CD4-positive, alpha-beta T cell (primary cell): Measurements from ENCODE around the gene PARL. TPM values are rescaled to one million over a fixed set of nuclear protein-coding genes. Genes with fewer than 3 reads are reported as not detected.
A peak's percentile ranks its signal among the peaks of the same experiment; 100 is the strongest.

Experiments
- ATAC-seq: fragments of 200-7000 bp; cut with Tn5 transposase; one replicate; pipeline ENCODE4 v1.10.0; 2022; ENCODE audit warnings: mild to moderate bottlenecking; ENCODE audit not compliant: poor library complexity
- CTCF ChIA-PET: fragments of 350-600 bp; sonication (Branson Sonifier 250); formaldehyde crosslinking; loops from one replicate; lab custom pipeline; 2021; ENCODE audit warnings: antibody characterized with exemption, inconsistent platforms; lab: Charles Lee
- POLR2A ChIA-PET: fragments of 350-600 bp; sonication (Branson Sonifier 250); formaldehyde crosslinking; loops from one replicate; lab custom pipeline; 2021; ENCODE audit warnings: antibody characterized with exemption, inconsistent platforms; lab: Charles Lee
- DNase-seq, 14 experiments: peaks; one replicate each; pipeline ENCODE4 v3.0.0-alpha.2; 2013 to 2020; ENCODE audit warnings: mixed read lengths in 2 of 14
- H3K27ac ChIP-seq, 2 donors: one replicate each; pipeline versions ENCODE4 v1.5.1 to v1.7.0; 2013; ENCODE audit warnings: low read length in 2 of 2, low read depth in 1 of 2, mild to moderate bottlenecking in 1 of 2
- H3K27me3 ChIP-seq, 2 experiments: 1 replicate in 1 of 2; 2 replicates in 1 of 2; pipeline versions ENCODE4 v1.6.1 to v1.7.0; 2013; ENCODE audit warnings: low read length in 2 of 2, control low read depth in 1 of 2, mild to moderate bottlenecking in 1 of 2, moderate library complexity in 1 of 2; ENCODE audit not compliant: insufficient read depth in 2 of 2, control insufficient read depth in 1 of 2
- H3K36me3 ChIP-seq: one replicate; pipeline ENCODE4 v1.6.1; 2013; ENCODE audit warnings: low read length, control low read depth; ENCODE audit not compliant: insufficient read depth
- H3K4me1 ChIP-seq: one replicate; pipeline ENCODE4 v1.6.1; 2013; ENCODE audit warnings: low read length, control low read depth; ENCODE audit not compliant: insufficient read depth
- H3K4me3 ChIP-seq: one replicate; pipeline ENCODE4 v1.5.1; 2013; ENCODE audit warnings: mild to moderate bottlenecking, low read length, moderate library complexity
- H3K9me3 ChIP-seq, 2 experiments: 1 replicate in 1 of 2; 2 replicates in 1 of 2; pipeline versions ENCODE4 v1.6.1 to v1.7.0; 2013; ENCODE audit warnings: low read length in 2 of 2, mild to moderate bottlenecking in 2 of 2, control low read depth in 1 of 2, moderate library complexity in 1 of 2; ENCODE audit not compliant: control insufficient read depth in 1 of 2, insufficient read depth in 1 of 2
- H3K27ac Mint-ChIP-seq: one replicate; pipeline ENCODE4 v1.8.0; 2020; ENCODE audit warnings: mixed read lengths
- H3K27me3 Mint-ChIP-seq: one replicate; pipeline ENCODE4 v1.8.0; 2021; ENCODE audit warnings: mixed read lengths
- H3K36me3 Mint-ChIP-seq: one replicate; pipeline ENCODE4 v1.8.0; 2021; ENCODE audit warnings: low read depth, mixed read lengths
- H3K4me1 Mint-ChIP-seq: one replicate; pipeline ENCODE4 v1.8.0; 2021; ENCODE audit warnings: low read depth, mixed read lengths
- H3K4me3 Mint-ChIP-seq: one replicate; pipeline ENCODE4 v1.8.0; 2020; ENCODE audit warnings: mild to moderate bottlenecking, mixed read lengths
- H3K9me3 Mint-ChIP-seq: one replicate; pipeline ENCODE4 v1.8.0; 2020; ENCODE audit warnings: mixed read lengths
- CTCF ChIP-seq: fragments of 200-600 bp; IDR thresholded peaks from one replicate; pipeline ENCODE4 v1.8.0; 2022; ENCODE audit warnings: antibody characterized with exemption, mild to moderate bottlenecking
- intact Hi-C, 2 experiments: fragments of 100-400 bp; cut with DNase I in 1 of 2; cut with micrococcal nuclease in 1 of 2; formaldehyde crosslinking; loops; one replicate each; pipeline versions ENCODE4 v1.15.1 to v1.9.0; 2023 to 2025; cut with DNase I, micrococcal nuclease
- total RNA-seq, 174 experiments: library from RNA in 2 of 174; stranded (reverse) in 2 of 174; gene quantifications; one replicate each; pipeline ENCODE4 v1.2.3 and lab custom pipeline; 2021 to 2026

Gene PARL
- total RNA-seq, 2 experiments from 2014 or later = 36.9 to 40.0 TPM

- Mint-ChIP-seq H3K4me1 (peaks cover 63% of the 10 kb centered on the region), H3K27ac (no peak overlapping the region), H3K36me3 (peaks cover 34% of the 10 kb centered on the region), H3K9me3 (no peaks in the 10 kb centered on the region), H3K27me3 (no peaks in the 10 kb centered on the region), H3K4me3 (no peak overlapping the region)
- CTCF ChIA-PET = interaction anchor here (0.9 kb wide), 1 partner anchor 11 kb away, joined by 3 read pairs; no protein-coding TSS in a partner anchor
- no peaks in the 10 kb centered on the region for H3K9me3 ChIP-seq
- peaks cover 5% of the 10 kb centered on the region for H3K4me1 ChIP-seq
- POLR2A ChIA-PET = no interaction called here
- intact Hi-C loops = no loop called here
- no peak overlapping the region for H3K27ac ChIP-seq
- no peak overlapping the region for H3K4me3 ChIP-seq
- no peak for TF ChIP-seq CTCF
- DNase-seq (no peak), ATAC-seq (no peak)
- H3K36me3 ChIP-seq = peaks cover 11% of the 10 kb centered on the region
- H3K27me3 ChIP-seq = no peaks in the 10 kb centered on the region
Observed at GRCh38 chr3:183873914-183874313, 10.8 kb downstream of the PARL start.

GRCh38 chr3:183871541-183871940 lies 13.1 kb downstream of the PARL start:
- no peak for DNase-seq
- Mint-ChIP-seq H3K4me3 (no peak overlapping the region), H3K9me3 (no peaks in the 10 kb centered on the region), H3K4me1 (peaks cover 42% of the 10 kb centered on the region), H3K27ac (no peak overlapping the region), H3K27me3 (no peaks in the 10 kb centered on the region), H3K36me3 (peaks cover 30% of the 10 kb centered on the region)
- ATAC-seq = no peak
- no peaks in the 10 kb centered on the region for H3K27me3 ChIP-seq
- H3K9me3 ChIP-seq = no peaks in the 10 kb centered on the region
- intact Hi-C loops = no loop called here
- no peak overlapping the region for H3K4me3 ChIP-seq
- no peak overlapping the region for H3K27ac ChIP-seq
- H3K4me1 ChIP-seq = no peaks in the 10 kb centered on the region
- POLR2A ChIA-PET = no interaction called here
- peaks cover 15% of the 10 kb centered on the region for H3K36me3 ChIP-seq
- CTCF ChIA-PET = no interaction called here
- TF ChIP-seq CTCF = no peak

DNA sequence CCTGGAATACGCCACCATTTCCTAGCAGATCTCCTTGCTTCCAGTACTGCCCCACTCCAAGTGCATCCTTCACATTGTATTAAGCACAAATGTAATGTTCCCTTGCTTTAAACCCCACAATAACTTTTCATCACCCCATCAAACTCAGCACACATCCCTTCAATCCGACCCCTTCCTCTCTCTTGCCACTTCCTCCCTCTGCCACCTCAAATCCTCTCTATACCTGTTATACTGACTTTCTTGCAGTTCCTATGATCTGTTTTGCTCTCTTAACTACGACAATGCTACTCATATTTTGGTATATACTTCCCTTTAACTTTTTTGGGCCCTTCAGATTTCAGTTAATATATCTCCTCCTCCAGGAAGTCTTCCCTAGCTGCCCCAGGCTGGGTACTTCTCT lies 14.1 kb downstream of the PARL start:
- Histone ChIP-seq H3K9me3 (no peaks in the 10 kb centered on the region), H3K4me1 (no peaks in the 10 kb centered on the region), H3K27me3 (no peaks in the 10 kb centered on the region), H3K36me3 (peaks cover 23% of the 10 kb centered on the region), H3K27ac (no peak overlapping the region), H3K4me3 (no peak overlapping the region)
- H3K4me3 Mint-ChIP-seq = no peak overlapping the region
- ATAC-seq (peak; percentile 65), DNase-seq (peak in 1 of 14 experiments; percentile 9)
- no peaks in the 10 kb centered on the region for H3K9me3 Mint-ChIP-seq
- peaks cover 35% of the 10 kb centered on the region for H3K36me3 Mint-ChIP-seq
- intact Hi-C loops = no loop called here
- CTCF ChIA-PET = no interaction called here
- no peaks in the 10 kb centered on the region for H3K27me3 Mint-ChIP-seq
- H3K4me1 Mint-ChIP-seq = peaks cover 38% of the 10 kb centered on the region
- POLR2A ChIA-PET = interaction anchor here (1.0 kb wide), 1 partner anchor 14 kb away, joined by 4 read pairs; the partner anchor contains the start of gene PARL
- peak overlapping the region; percentile 1 for H3K27ac Mint-ChIP-seq
- TF ChIP-seq CTCF = no peak
